SK-N-SH (cell line): Measurements from ENCODE around the gene ABCA10. TPM values are rescaled to one million over a fixed set of nuclear protein-coding genes. Genes with fewer than 3 reads are reported as not detected.

Experiments
- CTCF ChIA-PET: fragments of 300-600, 350-600 bp; formaldehyde crosslinking; extraction: SDS; loops from one replicate; lab custom pipeline; 2021; lab: Yijun Ruan, JAX
- POLR2A ChIA-PET: fragments of 350-600 bp; sonication (Branson Sonifier 250); formaldehyde crosslinking; extraction: SDS; loops from one replicate; lab custom pipeline; 2020; ENCODE audit warnings: antibody characterized with exemption, inconsistent platforms; lab: Yijun Ruan, JAX
- DNase-seq: peaks from one replicate; pipeline ENCODE4 v3.0.0; 2012
- H2AFZ ChIP-seq: fragments of 200-600 bp; sonication (generic); 2 replicates; pipeline ENCODE4 v1.8.1; 2016; ENCODE audit warnings: antibody characterized with exemption, mild to moderate bottlenecking, low read depth
- H3F3A ChIP-seq: fragments of 200-600 bp; sonication (generic); replicated peaks from 2 replicates; pipeline ENCODE3; 2016; ENCODE audit warnings: antibody characterized with exemption, mild to moderate bottlenecking; ENCODE audit not compliant: insufficient read depth
- H3K27ac ChIP-seq, 2 experiments: fragments of 200-500 bp in 1 of 2; fragments of 200-600 bp in 1 of 2; sonication (Bioruptor generic) in 1 of 2; sonication (generic), shearing (Covaris generic) in 1 of 2; 2 replicates each; pipeline versions ENCODE4 v1.5.1 to v1.6.1; 2014 to 2016; ENCODE audit warnings: low read depth in 2 of 2, inconsistent platforms in 1 of 2, low read length in 1 of 2, mild to moderate bottlenecking in 1 of 2, mixed read lengths in 1 of 2
- H3K27me3 ChIP-seq: fragments of 200-600 bp; sonication (generic), shearing (Covaris generic); 2 replicates; pipeline ENCODE4 v1.6.1; 2016; ENCODE audit warnings: mixed run types; ENCODE audit not compliant: insufficient read depth
- H3K36me3 ChIP-seq, 2 experiments: fragments of 200-500 bp in 1 of 2; fragments of 200-600 bp in 1 of 2; sonication (Bioruptor generic) in 1 of 2; sonication (generic) in 1 of 2; replicated peaks in 1 of 2; 2 replicates each; pipeline versions ENCODE3 to v1.5.1; 2014 to 2016; ENCODE audit warnings: low read length in 1 of 2, mild to moderate bottlenecking in 1 of 2; ENCODE audit not compliant: insufficient read depth in 2 of 2, control insufficient read depth in 1 of 2
- H3K4me1 ChIP-seq, 2 experiments: fragments of 200-500 bp in 1 of 2; fragments of 200-600 bp in 1 of 2; sonication (Bioruptor generic) in 1 of 2; sonication (generic), shearing (Covaris generic) in 1 of 2; 2 replicates each; pipeline versions ENCODE4 v1.5.1 to v1.6.1; 2014 to 2016; ENCODE audit warnings: low read depth in 1 of 2, low read length in 1 of 2, mixed run types in 1 of 2; ENCODE audit not compliant: insufficient read depth in 2 of 2, control insufficient read depth in 1 of 2
- H3K4me2 ChIP-seq: fragments of 200-600 bp; sonication (generic), shearing (Covaris generic); 2 replicates; pipeline ENCODE4 v1.6.1; 2017; ENCODE audit warnings: mixed run types
- H3K4me3 ChIP-seq, 2 experiments: fragments of 200-500 bp in 1 of 2; fragments of 200-600 bp in 1 of 2; sonication (Bioruptor generic) in 1 of 2; sonication (generic), shearing (Covaris generic) in 1 of 2; 2 replicates each; pipeline versions ENCODE4 v1.5.1 to v1.8.1; 2014 to 2016; ENCODE audit warnings: low read depth in 2 of 2, inconsistent platforms in 1 of 2, low read length in 1 of 2, mild to moderate bottlenecking in 1 of 2, mixed read lengths in 1 of 2, moderate library complexity in 1 of 2
- H3K79me2 ChIP-seq: fragments of 200-600 bp; sonication (generic); 2 replicates; pipeline ENCODE4 v1.8.1; 2017; ENCODE audit warnings: mild to moderate bottlenecking; ENCODE audit not compliant: insufficient read depth
- H3K9ac ChIP-seq: fragments of 200-600 bp; sonication (generic); 2 replicates; pipeline ENCODE4 v1.6.1; 2017; ENCODE audit warnings: mixed run types
- H3K9me2 ChIP-seq: fragments of 200-600 bp; sonication (generic); 2 replicates; pipeline ENCODE4 v1.6.1; 2017; ENCODE audit warnings: mixed run types
- H3K9me3 ChIP-seq: fragments of 200-600 bp; sonication (generic); 2 replicates; pipeline ENCODE4 v1.6.1; 2017; ENCODE audit warnings: mixed run types, mild to moderate bottlenecking, moderate library complexity
- H4K20me1 ChIP-seq: fragments of 200-600 bp; sonication (generic); 2 replicates; pipeline ENCODE4 v1.6.1; 2017; ENCODE audit warnings: mild to moderate bottlenecking, mixed run types; ENCODE audit not compliant: insufficient read depth
- CHD2 ChIP-seq: fragments of 150-350 bp; IDR thresholded peaks from 2 replicates; pipeline ENCODE4 v1.6.1; 2018; ENCODE audit warnings: low read length; ENCODE audit not compliant: partially characterized antibody
- CTCF ChIP-seq: fragments of 200-600 bp; sonication (generic); IDR thresholded peaks from 2 replicates; pipeline ENCODE4 v1.6.1; 2017; ENCODE audit warnings: antibody characterized with exemption, mild to moderate bottlenecking, moderate library complexity
- ELF1 ChIP-seq: IDR thresholded peaks from 2 replicates; pipeline ENCODE4 v1.4.0; 2012
- FOSL2 ChIP-seq: IDR thresholded peaks from 2 replicates; pipeline ENCODE4 v1.4.0; 2012; ENCODE audit warnings: low read depth, mild to moderate bottlenecking, moderate library complexity, borderline replicate concordance
- FOXM1 ChIP-seq: IDR thresholded peaks from 2 replicates; pipeline ENCODE4 v1.4.0; 2012; ENCODE audit warnings: low read depth, mild to moderate bottlenecking
- MEF2A ChIP-seq: IDR thresholded peaks from 2 replicates; pipeline ENCODE4 v1.4.0; 2012; ENCODE audit warnings: low read depth, borderline replicate concordance
- PBX3 ChIP-seq: IDR thresholded peaks from 2 replicates; pipeline ENCODE4; 2012
- RFX5 ChIP-seq: IDR thresholded peaks from 2 replicates; pipeline ENCODE4 v1.6.1; 2012; ENCODE audit warnings: mild to moderate bottlenecking, improper control_type of control experiment, low read length
- SIN3A ChIP-seq: IDR thresholded peaks from 2 replicates; pipeline ENCODE4 v1.6.1; 2012; ENCODE audit warnings: low read depth, mild to moderate bottlenecking, low read length, moderate library complexity, borderline replicate concordance
- TAF1 ChIP-seq: IDR thresholded peaks from 2 replicates; pipeline ENCODE4 v1.6.1; 2012; ENCODE audit warnings: low read depth, mild to moderate bottlenecking, low read length, moderate library complexity, borderline replicate concordance
- YY1 ChIP-seq: IDR thresholded peaks from 2 replicates; pipeline ENCODE4 v1.4.0; 2012; ENCODE audit warnings: low read depth, mild to moderate bottlenecking
- WGBS: methylation state at CpG from one replicate; pipeline ENCODE4 v1.1.6; 2017; ENCODE audit warnings: low lambda C conversion rate; 5-methylcytosine and 5-hydroxymethylcytosine counted together
- polyA plus RNA-seq, 3 experiments: library from polyadenylated mRNA; depleted of rRNA; stranded (reverse); fragments of >200 nt; gene quantifications; 2 replicates each; pipeline ENCODE4 v1.2.3, GENCODE V29; 2012
- TF ChIP-seq, protein P1 (sequence below): IDR thresholded peaks from 2 replicates; pipeline ENCODE4 v1.6.1; 2012; ENCODE audit warnings: mild to moderate bottlenecking, low read depth, low read length, moderate library complexity
- TF ChIP-seq, protein P2 (sequence below): fragments of 150-350 bp; IDR thresholded peaks from 2 replicates; pipeline ENCODE4 v1.6.1; 2016; ENCODE audit warnings: mild to moderate bottlenecking, low read depth, low read length

The ABCA10 gene
- polyA plus RNA-seq, 1 of the 3 experiments (the other 2 are of a cell fraction) = 0.07 TPM

DNA sequence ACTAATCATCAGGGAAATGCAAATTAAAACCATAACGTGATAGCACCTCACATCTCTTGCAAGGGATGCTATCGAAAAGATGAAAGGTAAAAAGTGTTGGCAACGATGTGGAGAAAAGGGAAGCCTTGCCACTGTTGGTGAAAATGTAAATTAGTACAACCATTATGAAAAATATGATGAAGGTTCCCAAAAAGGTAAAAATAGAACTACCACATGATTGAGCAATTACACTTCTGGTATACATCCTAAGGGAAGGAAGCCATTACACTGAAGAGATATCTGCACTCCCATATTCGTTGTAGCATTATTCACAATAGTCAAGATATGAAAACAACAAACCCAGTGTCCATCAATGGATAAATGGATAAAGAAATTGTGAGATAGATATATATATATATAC is 21.5 kb downstream of the ABCA10 start:
- no peaks in the 10 kb centered on the region for H3K4me1 ChIP-seq
- no peak for DNase-seq
- no peaks in the 10 kb centered on the region for H3K9me3 ChIP-seq
- no peaks in the 10 kb centered on the region for H3K9me2 ChIP-seq
- H3K4me3 ChIP-seq = no peak overlapping the region
- no peak overlapping the region for H3K4me2 ChIP-seq
- no peak overlapping the region for H3K9ac ChIP-seq
- no peaks in the 10 kb centered on the region for H3K79me2 ChIP-seq
- H2AFZ ChIP-seq = no peak overlapping the region
- TF ChIP-seq CHD2 = no peak
- TF ChIP-seq SIN3A = no peak
- TF ChIP-seq FOXM1 = no peak
- TF ChIP-seq RFX5 = no peak
- TF ChIP-seq, protein P1, sequence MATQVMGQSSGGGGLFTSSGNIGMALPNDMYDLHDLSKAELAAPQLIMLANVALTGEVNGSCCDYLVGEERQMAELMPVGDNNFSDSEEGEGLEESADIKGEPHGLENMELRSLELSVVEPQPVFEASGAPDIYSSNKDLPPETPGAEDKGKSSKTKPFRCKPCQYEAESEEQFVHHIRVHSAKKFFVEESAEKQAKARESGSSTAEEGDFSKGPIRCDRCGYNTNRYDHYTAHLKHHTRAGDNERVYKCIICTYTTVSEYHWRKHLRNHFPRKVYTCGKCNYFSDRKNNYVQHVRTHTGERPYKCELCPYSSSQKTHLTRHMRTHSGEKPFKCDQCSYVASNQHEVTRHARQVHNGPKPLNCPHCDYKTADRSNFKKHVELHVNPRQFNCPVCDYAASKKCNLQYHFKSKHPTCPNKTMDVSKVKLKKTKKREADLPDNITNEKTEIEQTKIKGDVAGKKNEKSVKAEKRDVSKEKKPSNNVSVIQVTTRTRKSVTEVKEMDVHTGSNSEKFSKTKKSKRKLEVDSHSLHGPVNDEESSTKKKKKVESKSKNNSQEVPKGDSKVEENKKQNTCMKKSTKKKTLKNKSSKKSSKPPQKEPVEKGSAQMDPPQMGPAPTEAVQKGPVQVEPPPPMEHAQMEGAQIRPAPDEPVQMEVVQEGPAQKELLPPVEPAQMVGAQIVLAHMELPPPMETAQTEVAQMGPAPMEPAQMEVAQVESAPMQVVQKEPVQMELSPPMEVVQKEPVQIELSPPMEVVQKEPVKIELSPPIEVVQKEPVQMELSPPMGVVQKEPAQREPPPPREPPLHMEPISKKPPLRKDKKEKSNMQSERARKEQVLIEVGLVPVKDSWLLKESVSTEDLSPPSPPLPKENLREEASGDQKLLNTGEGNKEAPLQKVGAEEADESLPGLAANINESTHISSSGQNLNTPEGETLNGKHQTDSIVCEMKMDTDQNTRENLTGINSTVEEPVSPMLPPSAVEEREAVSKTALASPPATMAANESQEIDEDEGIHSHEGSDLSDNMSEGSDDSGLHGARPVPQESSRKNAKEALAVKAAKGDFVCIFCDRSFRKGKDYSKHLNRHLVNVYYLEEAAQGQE = no peak
- no peak for TF ChIP-seq YY1
- no peak for TF ChIP-seq CTCF
- TF ChIP-seq MEF2A = no peak
- no peak for TF ChIP-seq TAF1
- no peak for TF ChIP-seq ELF1
- TF ChIP-seq, protein P2, sequence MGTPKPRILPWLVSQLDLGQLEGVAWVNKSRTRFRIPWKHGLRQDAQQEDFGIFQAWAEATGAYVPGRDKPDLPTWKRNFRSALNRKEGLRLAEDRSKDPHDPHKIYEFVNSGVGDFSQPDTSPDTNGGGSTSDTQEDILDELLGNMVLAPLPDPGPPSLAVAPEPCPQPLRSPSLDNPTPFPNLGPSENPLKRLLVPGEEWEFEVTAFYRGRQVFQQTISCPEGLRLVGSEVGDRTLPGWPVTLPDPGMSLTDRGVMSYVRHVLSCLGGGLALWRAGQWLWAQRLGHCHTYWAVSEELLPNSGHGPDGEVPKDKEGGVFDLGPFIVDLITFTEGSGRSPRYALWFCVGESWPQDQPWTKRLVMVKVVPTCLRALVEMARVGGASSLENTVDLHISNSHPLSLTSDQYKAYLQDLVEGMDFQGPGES = no peak
- TF ChIP-seq FOSL2 = no peak
- TF ChIP-seq PBX3 = no peak
- H3K36me3 ChIP-seq = no peaks in the 10 kb centered on the region
- H3F3A ChIP-seq = no peaks in the 10 kb centered on the region
- POLR2A ChIA-PET = interaction anchor here (0.6 kb wide), 1 partner anchor 217 kb away, joined by 3 read pairs; no protein-coding TSS in a partner anchor
- no peaks in the 10 kb centered on the region for H4K20me1 ChIP-seq
- 13% methylated on average over 4 of the region's 4 CpGs for WGBS
- CTCF ChIA-PET = interaction anchor here (2.7 kb wide), 1 partner anchor 14 kb away, joined by 10 read pairs; no protein-coding TSS in a partner anchor
- no peaks in the 10 kb centered on the region; the same call in 1 of the 2 replicates for H3K27me3 ChIP-seq
- no peak overlapping the region for H3K27ac ChIP-seq
